DOHH2 (cell line): ENCODE results near the gene CASZ1.

ENCODE experiments used
- H3F3A ChIP-seq: fragments of 200-600 bp; sonication (generic), shearing (Covaris generic); 2 replicates; pipeline ENCODE4 v1.6.0; 2016; ENCODE audit warnings: antibody characterized with exemption, mild to moderate bottlenecking; ENCODE audit not compliant: control insufficient read depth, insufficient read depth
- H3K27ac ChIP-seq: fragments of 200-600 bp; sonication (generic); 2 replicates; pipeline ENCODE4 v1.5.1; 2014; ENCODE audit warnings: low read depth, mild to moderate bottlenecking, low read length, moderate library complexity
- H3K27me3 ChIP-seq: fragments of 200-600 bp; sonication (generic); 2 replicates; pipeline ENCODE4 v1.6.1; 2014; ENCODE audit warnings: mild to moderate bottlenecking, low read length, mixed read lengths; ENCODE audit not compliant: control insufficient read depth
- H3K36me3 ChIP-seq: fragments of 200-600 bp; sonication (generic); 2 replicates; pipeline ENCODE4 v1.6.1; 2014; ENCODE audit warnings: mild to moderate bottlenecking, low read length, moderate library complexity, mixed read lengths; ENCODE audit not compliant: control insufficient read depth
- H3K4me1 ChIP-seq: fragments of 200-600 bp; sonication (generic); 2 replicates; pipeline ENCODE4 v1.6.1; 2014; ENCODE audit warnings: mild to moderate bottlenecking, low read length, mixed read lengths; ENCODE audit not compliant: control insufficient read depth
- H3K4me2 ChIP-seq: fragments of 200-600 bp; sonication (generic); 2 replicates; pipeline ENCODE4 v1.6.0; 2014; ENCODE audit warnings: mild to moderate bottlenecking, low read length, moderate library complexity
- H3K4me3 ChIP-seq: fragments of 200-600 bp; sonication (generic); 2 replicates; pipeline ENCODE4 v1.5.1; 2014; ENCODE audit warnings: mild to moderate bottlenecking, low read length, mixed read lengths
- H3K79me2 ChIP-seq: fragments of 200-600 bp; sonication (generic); 2 replicates; pipeline ENCODE4 v1.6.1; 2014; ENCODE audit warnings: mild to moderate bottlenecking, low read length, mixed read lengths; ENCODE audit not compliant: control insufficient read depth
- H3K9me2 ChIP-seq: fragments of 200-600 bp; sonication (generic); replicated peaks from 2 replicates; pipeline ENCODE4 v1.6.1; 2014; ENCODE audit warnings: mild to moderate bottlenecking, low read length, mixed read lengths; ENCODE audit not compliant: control insufficient read depth
- H3K9me3 ChIP-seq: fragments of 200-600 bp; sonication (generic); 2 replicates; pipeline ENCODE4 v1.6.1; 2014; ENCODE audit warnings: antibody characterized with exemption, low read length, mixed read lengths; ENCODE audit not compliant: control insufficient read depth, insufficient read depth
- H4K20me1 ChIP-seq: fragments of 200-600 bp; sonication (generic); 2 replicates; pipeline ENCODE4 v1.6.0; 2014; ENCODE audit warnings: low read depth, mild to moderate bottlenecking, antibody characterized with exemption, low read length, moderate library complexity; ENCODE audit not compliant: control insufficient read depth, insufficient read depth
- EZH2phosphoT487 ChIP-seq: fragments of 200-600 bp; sonication (generic); IDR thresholded peaks from 2 replicates; pipeline ENCODE4 v1.6.1; 2017; ENCODE audit warnings: borderline replicate concordance, mild to moderate bottlenecking, antibody characterized with exemption, low read length, moderate library complexity, mixed read lengths
- TF ChIP-seq, protein P1 (sequence below): fragments of 200-600 bp; sonication (generic); IDR thresholded peaks from one replicate; pipeline ENCODE4 v1.5.1; 2014; ENCODE audit warnings: antibody characterized with exemption, mild to moderate bottlenecking, low read depth, low read length; ENCODE audit not compliant: poor library complexity, severe bottlenecking

Gene CASZ1

DNA sequence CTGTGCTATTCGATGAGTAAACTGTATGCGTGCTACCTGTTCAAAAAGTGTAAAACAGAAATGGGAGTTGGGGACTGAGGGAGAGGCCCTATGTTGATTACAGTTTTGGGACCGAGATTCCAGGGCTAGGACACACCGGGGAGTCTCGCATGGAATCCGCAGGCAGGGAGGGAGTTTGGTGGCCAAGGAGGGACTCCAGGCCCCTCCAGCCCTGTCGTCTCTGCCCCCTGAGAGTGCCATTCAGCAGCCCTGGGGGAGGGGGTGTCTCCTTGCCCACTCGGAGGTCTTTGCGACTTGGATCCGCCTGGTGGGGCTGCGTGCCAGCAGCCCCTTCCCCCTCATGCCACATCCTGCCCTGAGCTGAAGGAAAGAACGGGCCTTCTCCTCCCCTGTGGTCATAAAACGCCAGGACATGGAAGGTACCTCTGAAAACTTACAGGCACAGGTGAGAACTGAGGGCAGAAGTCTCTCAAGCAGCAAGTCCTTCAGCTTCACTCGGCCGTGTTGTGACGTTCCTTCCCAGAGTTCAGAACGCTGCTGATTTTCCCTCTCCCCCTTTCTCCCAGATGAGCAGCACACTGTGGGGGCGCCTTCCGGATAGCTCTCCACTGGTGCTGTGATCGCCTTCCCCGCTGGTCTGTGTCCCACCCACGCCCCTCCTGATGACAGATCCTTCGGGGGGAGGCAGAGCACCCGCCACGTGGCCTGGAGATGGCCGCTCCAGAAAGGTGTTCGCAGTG, 180.3 kb downstream of the CASZ1 start:
- H4K20me1 ChIP-seq, result no peaks in the 10 kb centered on the region
- no peak overlapping the region for H3K4me3 ChIP-seq
- H3K79me2 ChIP-seq, result no peaks in the 10 kb centered on the region
- no peak overlapping the region for H3K4me2 ChIP-seq
- no peaks in the 10 kb centered on the region for H3K27me3 ChIP-seq
- H3F3A ChIP-seq, result no peaks in the 10 kb centered on the region
- no peaks in the 10 kb centered on the region for H3K9me2 ChIP-seq
- no peaks in the 10 kb centered on the region for H3K36me3 ChIP-seq
- no peaks in the 10 kb centered on the region for H3K9me3 ChIP-seq
- TF ChIP-seq, protein P1, sequence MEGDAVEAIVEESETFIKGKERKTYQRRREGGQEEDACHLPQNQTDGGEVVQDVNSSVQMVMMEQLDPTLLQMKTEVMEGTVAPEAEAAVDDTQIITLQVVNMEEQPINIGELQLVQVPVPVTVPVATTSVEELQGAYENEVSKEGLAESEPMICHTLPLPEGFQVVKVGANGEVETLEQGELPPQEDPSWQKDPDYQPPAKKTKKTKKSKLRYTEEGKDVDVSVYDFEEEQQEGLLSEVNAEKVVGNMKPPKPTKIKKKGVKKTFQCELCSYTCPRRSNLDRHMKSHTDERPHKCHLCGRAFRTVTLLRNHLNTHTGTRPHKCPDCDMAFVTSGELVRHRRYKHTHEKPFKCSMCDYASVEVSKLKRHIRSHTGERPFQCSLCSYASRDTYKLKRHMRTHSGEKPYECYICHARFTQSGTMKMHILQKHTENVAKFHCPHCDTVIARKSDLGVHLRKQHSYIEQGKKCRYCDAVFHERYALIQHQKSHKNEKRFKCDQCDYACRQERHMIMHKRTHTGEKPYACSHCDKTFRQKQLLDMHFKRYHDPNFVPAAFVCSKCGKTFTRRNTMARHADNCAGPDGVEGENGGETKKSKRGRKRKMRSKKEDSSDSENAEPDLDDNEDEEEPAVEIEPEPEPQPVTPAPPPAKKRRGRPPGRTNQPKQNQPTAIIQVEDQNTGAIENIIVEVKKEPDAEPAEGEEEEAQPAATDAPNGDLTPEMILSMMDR, result no peak
- no peak for TF ChIP-seq EZH2phosphoT487
- no peaks in the 10 kb centered on the region for H3K4me1 ChIP-seq
- H3K27ac ChIP-seq, result no peak overlapping the region

DNA sequence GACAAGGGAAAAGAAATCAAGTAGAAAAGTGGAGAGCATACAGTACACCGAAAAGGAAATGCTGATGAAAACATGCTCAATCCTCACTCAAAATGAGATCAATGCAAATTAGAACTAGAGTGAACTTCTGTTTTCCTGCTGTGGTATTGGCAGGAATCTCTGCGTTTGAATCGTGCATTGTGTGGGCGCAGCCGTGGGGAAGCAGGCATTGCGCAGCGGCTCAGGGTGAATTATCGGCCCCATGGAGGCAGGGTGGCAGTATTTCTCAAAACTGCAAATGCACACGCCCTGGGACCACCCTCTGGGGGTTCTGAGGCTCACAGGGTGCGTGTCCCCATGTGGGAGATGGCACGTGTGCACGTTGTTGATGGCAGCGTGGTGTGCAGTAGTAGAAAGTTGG, 181.1 kb downstream of the CASZ1 start:
- H3K36me3 ChIP-seq, result no peaks in the 10 kb centered on the region
- no peaks in the 10 kb centered on the region for H3K27me3 ChIP-seq
- no peaks in the 10 kb centered on the region for H3K79me2 ChIP-seq
- no peaks in the 10 kb centered on the region for H3K9me3 ChIP-seq
- H3K4me1 ChIP-seq, result no peaks in the 10 kb centered on the region
- no peaks in the 10 kb centered on the region for H4K20me1 ChIP-seq
- no peak overlapping the region for H3K4me2 ChIP-seq
- H3F3A ChIP-seq, result no peaks in the 10 kb centered on the region
- no peaks in the 10 kb centered on the region for H3K9me2 ChIP-seq
- no peak overlapping the region for H3K4me3 ChIP-seq
- no peak overlapping the region for H3K27ac ChIP-seq
- TF ChIP-seq, protein P1, result no peak
- no peak for TF ChIP-seq EZH2phosphoT487

DNA sequence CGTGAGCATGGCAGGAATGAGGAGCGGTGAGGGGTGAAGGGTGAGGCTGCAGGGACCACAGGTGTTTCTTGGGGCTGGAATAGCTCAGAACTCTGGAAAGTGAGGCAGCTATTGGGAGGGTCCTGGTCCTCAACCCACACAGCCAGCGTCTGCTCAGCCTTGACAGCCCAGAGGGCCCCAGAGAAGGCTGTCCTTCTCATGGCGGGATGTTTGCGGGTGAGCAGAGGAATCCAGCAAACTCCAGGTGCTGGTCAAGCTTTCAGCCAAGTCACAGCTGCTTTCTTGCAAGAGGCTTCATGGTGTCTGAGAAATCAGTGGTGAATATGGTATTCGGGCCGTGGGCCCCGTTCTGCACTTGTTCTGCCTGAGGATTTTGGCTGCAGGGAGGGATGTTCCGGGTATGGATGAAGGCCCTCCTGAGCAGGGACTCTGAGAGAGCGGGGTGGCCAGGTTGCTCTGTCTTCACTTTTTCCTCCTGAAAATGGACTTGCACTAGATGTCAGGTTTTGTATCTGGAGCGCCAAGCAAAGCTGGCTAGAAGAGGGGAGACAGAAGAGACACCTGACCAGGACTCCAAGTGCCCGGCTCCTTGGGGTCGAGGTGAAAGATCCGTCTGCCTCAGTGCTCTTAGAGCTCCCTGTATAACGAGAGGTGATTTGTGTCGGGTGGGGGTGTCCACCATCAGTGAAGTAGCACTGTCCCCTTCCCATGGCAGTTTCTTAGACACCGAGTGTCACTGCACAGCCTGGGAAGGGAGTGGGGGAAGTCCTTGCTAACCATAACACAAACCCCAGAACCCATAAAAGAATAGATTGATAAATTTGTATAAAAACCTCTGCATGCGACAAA, 181.8 kb downstream of the CASZ1 start:
- H3K9me3 ChIP-seq, result no peaks in the 10 kb centered on the region
- H3F3A ChIP-seq, result no peaks in the 10 kb centered on the region
- no peaks in the 10 kb centered on the region for H3K4me1 ChIP-seq
- H3K27me3 ChIP-seq, result no peaks in the 10 kb centered on the region
- no peaks in the 10 kb centered on the region for H3K9me2 ChIP-seq
- H4K20me1 ChIP-seq, result no peaks in the 10 kb centered on the region
- no peak overlapping the region for H3K27ac ChIP-seq
- H3K4me3 ChIP-seq, result no peak overlapping the region
- H3K4me2 ChIP-seq, result no peak overlapping the region
- TF ChIP-seq, protein P1, result no peak
- TF ChIP-seq EZH2phosphoT487, result no peak
- no peaks in the 10 kb centered on the region for H3K79me2 ChIP-seq
- H3K36me3 ChIP-seq, result no peaks in the 10 kb centered on the region
